Measurements from ENCODE around the gene GNPAT.

DNA sequence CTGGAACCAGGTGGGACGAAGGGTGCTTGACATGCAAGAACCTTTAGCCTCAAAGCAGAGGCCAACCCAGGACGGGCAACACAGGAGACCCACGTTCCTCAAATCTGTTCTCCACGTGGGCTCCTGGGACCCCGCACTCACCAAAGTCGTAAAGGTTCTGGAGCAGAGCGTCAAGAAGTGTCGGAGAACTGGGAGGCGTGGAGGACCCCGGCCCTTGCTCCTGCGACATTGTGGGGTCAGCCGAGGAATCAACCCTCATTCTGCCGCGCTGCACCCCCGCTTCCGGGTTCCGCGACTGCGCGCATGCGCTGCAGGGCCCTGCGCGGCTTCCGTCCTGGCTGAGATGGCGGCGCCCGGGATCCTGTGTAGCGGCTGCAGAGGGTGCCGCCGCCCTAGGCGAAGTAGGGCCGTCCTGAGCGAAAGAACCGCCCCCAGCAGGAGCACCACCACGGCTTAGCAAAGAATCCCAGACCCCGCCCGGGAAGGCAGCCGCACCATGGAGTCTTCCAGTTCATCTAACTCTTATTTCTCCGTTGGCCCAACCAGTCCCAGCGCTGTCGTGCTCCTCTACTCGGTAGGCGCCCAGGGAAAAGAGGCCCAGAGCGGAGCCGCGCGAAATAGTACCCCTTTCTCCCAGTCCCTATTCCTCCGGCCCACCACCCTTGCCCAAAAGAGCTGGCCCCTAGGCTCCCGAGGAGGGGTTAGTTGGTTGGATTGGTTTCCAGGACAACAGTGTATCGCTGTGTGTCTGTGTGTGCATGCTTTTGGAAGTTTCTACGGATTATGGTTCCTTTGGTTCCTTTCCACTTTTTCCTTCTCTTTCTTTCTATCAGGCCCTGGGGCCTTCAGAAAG, at the start of gene GNPAT:
- TF ChIP-seq EZH2phosphoT487 (IDR thresholded peaks at IDR 0.05; ENCODE audit: insufficient read depth, low read depth) (no peak), EZH2 (IDR thresholded peaks at IDR 0.05; ENCODE audit: insufficient read depth, poor library complexity, severe bottlenecking) (no peak)
